Measurements from ENCODE around the gene MEAF6. TPM values are rescaled to one million over a fixed set of nuclear protein-coding genes. Genes with fewer than 3 reads are reported as not detected.

The MEAF6 gene
- total RNA-seq, 2 donors from 2014 or later = 48.0 to 66.8 TPM

- ATAC-seq (no peak), DNase-seq (ENCODE audit: low spot score in 2 of 2) (no peak)
- Mint-ChIP-seq H3K27ac (peak overlapping the region; percentile 94), H3K36me3 (peaks cover 51 to 62% of the 10 kb centered on the region in 2 donors), H3K9me3 (no peaks in the 10 kb centered on the region)
These were observed 33.8 kb downstream of the MEAF6 start for GRCh38 chr1:37480581-37481288.

- ATAC-seq (no peak), DNase-seq (ENCODE audit: low spot score in 2 of 2) (no peak)
- Mint-ChIP-seq H3K36me3 (peaks cover 57 to 68% of the 10 kb centered on the region in 2 donors), H3K27ac (peak overlapping the region; percentile 94 to 95), H3K9me3 (no peaks in the 10 kb centered on the region)
These were observed 34.5 kb downstream of the MEAF6 start for GRCh38 chr1:37480125-37480466.

- H3K27ac Mint-ChIP-seq = peak overlapping the region; percentile 94 to 95
- DNase-seq (ENCODE audit: low spot score in 2 of 2) = peak; percentile 78 to 95
- H3K36me3 Mint-ChIP-seq = peaks cover 60 to 71% of the 10 kb centered on the region in 2 donors
- no peaks in the 10 kb centered on the region for H3K9me3 Mint-ChIP-seq
- ATAC-seq = peak; percentile 60 to 64
These were observed 35.1 kb downstream of the MEAF6 start for GRCh38 chr1:37479255-37480124.

GRCh38 chr1:37478890-37479254 lies 35.7 kb downstream of the MEAF6 start:
- H3K9me3 Mint-ChIP-seq = no peaks in the 10 kb centered on the region
- H3K36me3 Mint-ChIP-seq = peaks cover 60 to 71% of the 10 kb centered on the region in 2 donors
- ATAC-seq = no peak
- H3K27ac Mint-ChIP-seq = peak overlapping the region; percentile 94 to 95
- DNase-seq (ENCODE audit: low spot score in 2 of 2) = no peak

- DNase-seq (ENCODE audit: low spot score in 2 of 2) = peak; percentile 42 to 75
- peak overlapping the region; percentile 93 to 94 for H3K27ac Mint-ChIP-seq
- peak; percentile 25 to 56 for ATAC-seq
- no peaks in the 10 kb centered on the region for H3K9me3 Mint-ChIP-seq
- peaks cover 60 to 71% of the 10 kb centered on the region in 2 donors for H3K36me3 Mint-ChIP-seq
These were observed 36.1 kb downstream of the MEAF6 start for GRCh38 chr1:37478451-37478881.

- ATAC-seq (no peak), DNase-seq (ENCODE audit: low spot score in 2 of 2) (no peak)
- peak overlapping the region; percentile 93 to 94 for H3K27ac Mint-ChIP-seq
- no peaks in the 10 kb centered on the region for H3K9me3 Mint-ChIP-seq
- peaks cover 60 to 71% of the 10 kb centered on the region in 2 donors for H3K36me3 Mint-ChIP-seq
These were observed 36.6 kb downstream of the MEAF6 start for GRCh38 chr1:37477946-37478345.

GRCh38 chr1:37477198-37477931 lies 37.2 kb downstream of the MEAF6 start:
- H3K9me3 Mint-ChIP-seq = no peaks in the 10 kb centered on the region
- peaks cover 55 to 66% of the 10 kb centered on the region in 2 donors for H3K36me3 Mint-ChIP-seq
- peak; percentile 62 to 93 for DNase-seq (ENCODE audit: low spot score in 2 of 2)
- ATAC-seq = peak; percentile 27 to 43
- H3K27ac Mint-ChIP-seq = peak overlapping the region; percentile 93 to 94

- Mint-ChIP-seq H3K36me3 (peaks cover 52 to 61% of the 10 kb centered on the region in 2 donors), H3K27ac (peak overlapping the region; percentile 93 to 94), H3K9me3 (no peaks in the 10 kb centered on the region)
- ATAC-seq (no peak), DNase-seq (ENCODE audit: low spot score in 2 of 2) (no peak)
These were observed 37.9 kb downstream of the MEAF6 start for GRCh38 chr1:37476460-37477197.

- DNase-seq (ENCODE audit: low spot score in 2 of 2) = no peak
- Mint-ChIP-seq H3K9me3 (no peaks in the 10 kb centered on the region), H3K36me3 (peaks cover 47 to 56% of the 10 kb centered on the region in 2 donors), H3K27ac (peak overlapping the region; percentile 86 to 94)
- no peak for ATAC-seq
These were observed 38.5 kb downstream of the MEAF6 start for GRCh38 chr1:37476087-37476452.

GRCh38 chr1:37475380-37476086 lies 39.0 kb downstream of the MEAF6 start:
- H3K27ac Mint-ChIP-seq = peak overlapping the region; percentile 93 to 94
- peaks cover 47 to 50% of the 10 kb centered on the region in 2 donors for H3K36me3 Mint-ChIP-seq
- no peaks in the 10 kb centered on the region for H3K9me3 Mint-ChIP-seq
- no peak for ATAC-seq
- no peak for DNase-seq (ENCODE audit: low spot score in 2 of 2)

- H3K9me3 Mint-ChIP-seq = no peaks in the 10 kb centered on the region
- DNase-seq (ENCODE audit: low spot score in 2 of 2) (no peak), ATAC-seq (peak in 1 of 2 donors; percentile 7)
- H3K36me3 Mint-ChIP-seq = peaks cover 47 to 49% of the 10 kb centered on the region in 2 donors
- H3K27ac Mint-ChIP-seq = peak overlapping the region; percentile 93 to 94
These were observed 39.7 kb downstream of the MEAF6 start for GRCh38 chr1:37474697-37475379.

GRCh38 chr1:37474046-37474696 lies 40.4 kb downstream of the MEAF6 start, which contains the start of gene ZC3H12A:
ZC3H12A (plus strand) TSS chr1:37474580; CDS start chr1:37475497, 917 bp downstream.
- peak; percentile 95 to 98 for DNase-seq (ENCODE audit: low spot score in 2 of 2)
- peak within 1 kb of the TSS; percentile 93 to 94 for H3K27ac Mint-ChIP-seq
- ATAC-seq = peak; percentile 52 to 67

GRCh38 chr1:37473431-37474045 lies 41.0 kb downstream of the MEAF6 start:
- no peaks in the 10 kb centered on the region for H3K9me3 Mint-ChIP-seq
- peak in 1 of 2 donors; percentile 2 for ATAC-seq
- H3K27ac Mint-ChIP-seq = peak overlapping the region; percentile 73 to 91
- DNase-seq (ENCODE audit: low spot score in 2 of 2) = peak in 1 of 2 donors; percentile 58
- H3K36me3 Mint-ChIP-seq = peaks cover 35 to 37% of the 10 kb centered on the region in 2 donors

More at GRCh38 chr1:37474046-37474696, 40.4 kb downstream of the MEAF6 start, which contains the start of gene ZC3H12A:
- Mint-ChIP-seq H3K9me3 (no peaks in the 10 kb centered on the region), H3K36me3 (peaks cover 40 to 43% of the 10 kb centered on the region in 2 donors)

GRCh38 chr1:37472994-37473393 lies 41.6 kb downstream of the MEAF6 start:
- ATAC-seq (no peak), DNase-seq (ENCODE audit: low spot score in 2 of 2) (no peak)
- H3K9me3 Mint-ChIP-seq = no peaks in the 10 kb centered on the region
- peaks cover 29 to 32% of the 10 kb centered on the region in 2 donors for H3K36me3 Mint-ChIP-seq
- H3K27ac Mint-ChIP-seq = peak overlapping the region; percentile 7 to 73

Measured in activated naive CD4-positive, alpha-beta T cell treated with anti-CD3 and anti-CD28 coated beads, Interleukin-2, amount 50 U/mL, for 72 hours (primary cell).